ENCODE results near the gene LRRC58.

GRCh38 chr3:120348065-120348990 lies 826 bp downstream of the LRRC58 start:
- TF ChIP-seq CTCF (IDR thresholded peaks at IDR 0.05), result no peak
- no peak for TF ChIP-seq POLR2A (IDR thresholded peaks at IDR 0.05)
- no peak for TF ChIP-seq POLR2AphosphoS5 (IDR thresholded peaks at IDR 0.05)

Data from suprapubic skin (tissue), 4 donors.